ENCODE measurements around the gene PHF12.

The PHF12 gene

DNA sequence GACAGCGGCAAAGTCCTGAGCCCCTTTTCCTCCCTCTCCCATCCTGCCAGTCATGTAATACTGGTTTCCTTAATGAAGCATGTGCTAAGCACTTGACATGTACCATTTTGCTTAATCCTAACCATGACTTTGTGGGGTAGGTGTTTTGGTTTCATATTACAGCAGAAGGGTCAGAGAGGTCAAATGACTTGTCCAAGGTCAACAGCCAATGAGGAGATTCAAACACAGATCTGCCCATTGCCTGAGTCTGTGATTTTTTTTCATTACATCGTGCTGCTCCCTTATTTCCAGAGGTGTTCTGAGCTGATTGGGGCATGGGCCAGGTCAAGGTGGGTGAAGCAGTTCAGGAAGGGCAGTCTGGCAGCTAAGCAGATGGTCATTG, 17.6 kb upstream of the PHF12 start:
- Histone ChIP-seq H3K4me2 (ENCODE audit: insufficient read depth, low read length) (no peak overlapping the region), H4K20me1 (ENCODE audit: insufficient read depth, low read length) (no peaks in the 10 kb centered on the region), H2AFZ (ENCODE audit: low read depth, low read length) (no peak overlapping the region), H3K4me3 (ENCODE audit: low read depth in 1 of 2, low read length in 2 of 2) (no peak overlapping the region), H3K36me3 (ENCODE audit: insufficient read depth, low read length) (no peaks in the 10 kb centered on the region), H3K9me3 (ENCODE audit: insufficient read depth, low read length, severe bottlenecking) (no peaks in the 10 kb centered on the region), H3K27ac (ENCODE audit: low read length) (no peak overlapping the region), H3K4me1 (ENCODE audit: insufficient read depth, low read length) (no peaks in the 10 kb centered on the region), H3K9ac (ENCODE audit: low read depth, low read length) (no peak overlapping the region), H3K27me3 (ENCODE audit: insufficient read depth, low read length, poor library complexity) (peaks cover 11% of the 10 kb centered on the region), H3K79me2 (ENCODE audit: insufficient read depth, low read length) (no peaks in the 10 kb centered on the region)
- DNase-seq (no peak), ATAC-seq (ENCODE audit: insufficient read depth, low read depth) (no peak)
- TF ChIP-seq EZH2 (IDR thresholded peaks at IDR 0.05; ENCODE audit: borderline replicate concordance, low read depth, low read length, severe bottlenecking) (no peak), CTCF (IDR thresholded peaks at IDR 0.05; ENCODE audit: borderline replicate concordance, extremely low read depth, low read length, poor library complexity, severe bottlenecking) (no peak)

GRCh38 chr17:28968231-28968913, 17.1 kb upstream of the PHF12 start:
- TF ChIP-seq CTCF (IDR thresholded peaks at IDR 0.05; ENCODE audit: borderline replicate concordance, extremely low read depth, low read length, poor library complexity, severe bottlenecking) (no peak), EZH2 (IDR thresholded peaks at IDR 0.05; ENCODE audit: borderline replicate concordance, low read depth, low read length, severe bottlenecking) (no peak)
- H3K4me1 ChIP-seq (ENCODE audit: insufficient read depth, low read length): no peaks in the 10 kb centered on the region
- ATAC-seq (ENCODE audit: insufficient read depth, low read depth): no peak
- H3K79me2 ChIP-seq (ENCODE audit: insufficient read depth, low read length): no peaks in the 10 kb centered on the region
- H3K27me3 ChIP-seq (ENCODE audit: insufficient read depth, low read length, poor library complexity): peaks cover 9% of the 10 kb centered on the region
- H3K9me3 ChIP-seq (ENCODE audit: insufficient read depth, low read length, severe bottlenecking): no peaks in the 10 kb centered on the region
- no peak overlapping the region for H3K9ac ChIP-seq (ENCODE audit: low read depth, low read length)
- H2AFZ ChIP-seq (ENCODE audit: low read depth, low read length): no peak overlapping the region
- no peaks in the 10 kb centered on the region for H3K36me3 ChIP-seq (ENCODE audit: insufficient read depth, low read length)
- no peak for DNase-seq
- H3K27ac ChIP-seq (ENCODE audit: low read length): no peak overlapping the region
- no peaks in the 10 kb centered on the region for H4K20me1 ChIP-seq (ENCODE audit: insufficient read depth, low read length)
- H3K4me2 ChIP-seq (ENCODE audit: insufficient read depth, low read length): no peak overlapping the region
- H3K4me3 ChIP-seq (ENCODE audit: low read depth in 1 of 2, low read length in 2 of 2): no peak overlapping the region

GRCh38 chr17:28967221-28968135, 16.2 kb upstream of the PHF12 start:
- Histone ChIP-seq H3K27ac (ENCODE audit: low read length) (no peak overlapping the region), H3K9me3 (ENCODE audit: insufficient read depth, low read length, severe bottlenecking) (no peaks in the 10 kb centered on the region), H3K27me3 (ENCODE audit: insufficient read depth, low read length, poor library complexity) (peaks cover 9% of the 10 kb centered on the region), H4K20me1 (ENCODE audit: insufficient read depth, low read length) (no peaks in the 10 kb centered on the region), H3K4me3 (ENCODE audit: low read depth in 1 of 2, low read length in 2 of 2) (no peak overlapping the region), H2AFZ (ENCODE audit: low read depth, low read length) (no peak overlapping the region), H3K4me1 (ENCODE audit: insufficient read depth, low read length) (no peaks in the 10 kb centered on the region), H3K36me3 (ENCODE audit: insufficient read depth, low read length) (no peaks in the 10 kb centered on the region), H3K79me2 (ENCODE audit: insufficient read depth, low read length) (no peaks in the 10 kb centered on the region), H3K4me2 (ENCODE audit: insufficient read depth, low read length) (no peak overlapping the region), H3K9ac (ENCODE audit: low read depth, low read length) (no peak overlapping the region)
- no peak for ATAC-seq (ENCODE audit: insufficient read depth, low read depth)
- DNase-seq: no peak
- TF ChIP-seq CTCF (IDR thresholded peaks at IDR 0.05; ENCODE audit: borderline replicate concordance, extremely low read depth, low read length, poor library complexity, severe bottlenecking) (no peak), EZH2 (IDR thresholded peaks at IDR 0.05; ENCODE audit: borderline replicate concordance, low read depth, low read length, severe bottlenecking) (no peak)

All from DND-41 (cell line).